Measurements from ENCODE around the gene NEURL1.
"Not testable (repeated sequence)": the region's sequence is repeated elsewhere in the genome, so short reads cannot be mapped to it uniquely, and the experiment has no call there.

The NEURL1 gene

DNA sequence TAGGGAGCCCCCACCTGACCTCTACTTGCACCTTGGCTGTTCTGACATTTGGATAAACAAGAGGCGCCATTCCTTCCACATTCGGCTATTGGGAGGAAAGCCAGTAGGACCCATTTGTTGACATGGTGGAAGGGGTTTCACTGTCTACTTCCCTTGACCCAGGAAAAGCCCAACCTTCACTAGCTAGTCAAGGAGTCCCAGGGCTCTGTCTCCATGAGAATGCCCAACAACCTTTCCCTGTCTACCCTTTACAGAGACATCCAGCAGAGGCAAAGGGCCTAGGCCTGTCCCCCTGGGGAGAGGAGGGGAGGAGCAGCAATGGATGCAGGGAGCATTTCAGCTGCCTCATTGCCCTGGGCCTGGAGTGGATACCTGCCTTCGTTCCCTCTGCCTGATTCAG lies 136.1 kb downstream of the NEURL1 start:
- no peak for DNase-seq

DNA sequence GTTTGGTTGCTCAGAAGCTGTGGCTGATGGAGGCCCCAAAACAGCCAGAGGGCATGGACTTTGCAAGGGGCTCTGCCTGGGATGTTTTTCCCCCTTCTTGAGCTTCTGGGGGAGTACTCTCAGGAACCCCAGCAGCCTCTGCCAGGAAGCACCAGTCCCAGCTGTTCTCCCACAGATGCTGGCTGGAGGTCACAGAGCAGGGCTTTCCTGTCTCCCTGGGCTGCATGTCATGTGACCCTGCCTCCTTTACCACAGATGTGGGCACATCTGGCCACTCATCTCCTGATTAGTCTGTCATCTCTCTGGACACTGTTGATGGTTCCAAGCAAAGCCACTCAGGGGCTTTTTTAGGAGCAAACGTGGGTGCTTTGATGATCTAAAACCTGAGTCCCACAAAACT lies 136.7 kb downstream of the NEURL1 start:
- DNase-seq = no peak

DNA sequence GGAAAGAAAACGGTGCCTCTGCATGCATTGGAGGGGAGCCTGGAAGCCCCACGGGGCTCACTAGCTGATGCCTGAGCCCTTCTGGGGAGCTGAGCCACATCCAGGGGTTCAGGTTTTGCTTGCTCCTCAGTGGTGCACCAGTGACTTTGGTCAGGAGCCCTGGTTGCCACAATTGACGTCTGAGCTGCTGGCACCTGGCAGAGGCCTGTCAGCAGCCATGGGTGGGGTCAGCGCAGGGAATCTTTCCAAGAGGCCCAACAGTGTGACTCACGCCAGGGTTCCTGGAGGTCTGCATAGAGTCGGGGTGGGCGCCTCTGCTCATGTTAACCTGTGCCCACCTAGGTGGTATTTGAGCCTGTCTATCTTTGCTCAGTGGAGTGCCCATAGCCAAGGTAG lies 138.7 kb downstream of the NEURL1 start:
- no peak for DNase-seq

DNA sequence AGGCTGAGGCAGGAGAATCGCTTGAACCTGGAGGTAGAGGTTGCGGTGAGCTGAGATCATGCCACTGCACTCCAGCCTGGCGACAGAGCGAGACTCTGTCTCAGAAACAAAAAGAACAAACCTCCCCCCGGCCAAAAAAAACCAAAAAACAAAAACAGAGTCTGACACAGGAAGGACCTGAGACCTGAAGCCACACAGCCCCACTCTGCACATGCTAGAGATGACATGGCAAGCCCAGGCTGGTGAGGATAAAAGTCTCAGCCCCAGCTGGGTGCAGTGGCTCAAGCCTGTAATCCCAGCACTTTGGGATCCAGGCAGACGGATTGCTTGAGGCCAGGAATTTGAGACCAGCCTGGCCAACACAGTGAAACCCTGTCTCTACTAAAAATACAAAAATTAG lies 139.4 kb downstream of the NEURL1 start:
- DNase-seq = not testable (repeated sequence)

DNA sequence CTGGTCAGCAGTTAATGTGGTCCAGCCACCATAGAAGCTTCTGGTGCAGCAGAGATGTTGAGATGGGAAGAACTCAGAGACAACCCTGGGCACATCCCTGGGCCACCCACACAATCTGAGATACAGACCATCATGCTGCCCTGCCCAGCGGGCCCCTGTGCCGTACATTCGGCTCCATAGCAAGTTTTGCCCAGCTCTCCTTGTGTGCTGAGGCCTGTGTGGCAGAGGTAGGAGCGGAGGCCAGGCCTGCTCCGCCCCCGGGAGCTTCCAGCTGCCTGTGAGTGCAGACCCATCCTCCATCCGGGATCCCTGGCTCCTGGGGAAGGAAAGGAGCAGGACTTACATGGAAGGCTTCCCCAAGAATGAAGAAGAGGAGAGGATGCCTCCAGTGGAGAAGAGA lies 140.3 kb downstream of the NEURL1 start:
- DNase-seq = no peak

DNA sequence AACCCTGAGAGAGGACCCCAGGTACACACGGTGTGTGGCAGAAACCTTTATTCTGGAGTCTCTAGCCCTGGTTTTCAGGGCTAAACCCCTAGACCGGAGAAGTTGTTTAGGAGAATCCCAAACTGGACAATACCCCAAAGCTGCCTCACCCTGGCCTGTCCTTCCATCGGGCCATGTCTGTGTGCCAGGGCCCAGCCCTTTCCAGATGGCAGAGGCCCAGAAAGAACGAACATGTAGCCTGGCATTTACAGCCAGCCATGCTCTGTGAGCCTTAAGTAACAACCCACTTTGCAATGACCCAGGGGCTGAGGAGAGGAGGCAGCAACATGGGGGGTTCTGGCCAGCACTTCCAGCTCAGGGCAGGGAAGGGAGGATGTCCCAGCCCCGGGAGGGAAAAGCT lies 142.1 kb downstream of the NEURL1 start:
- no peak for DNase-seq

DNA sequence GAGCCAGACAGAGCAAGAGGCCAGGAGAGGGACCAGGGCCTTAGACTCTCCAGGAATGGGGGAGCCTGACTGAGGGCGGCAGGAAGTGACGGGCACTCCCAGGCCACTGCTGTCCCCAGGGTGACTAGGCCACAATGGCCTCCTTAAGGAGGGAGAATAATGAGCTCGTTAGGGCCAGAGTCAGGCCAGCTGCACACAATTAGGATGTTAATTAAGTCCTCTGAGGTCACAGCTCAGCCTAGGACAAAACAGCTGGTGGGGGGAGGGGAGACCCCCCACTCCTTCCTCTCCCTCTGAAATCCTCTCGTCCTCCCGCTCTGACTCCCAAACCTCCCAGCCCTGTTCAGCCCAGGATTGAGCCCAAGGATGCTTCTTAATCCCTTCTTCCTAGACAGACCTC lies 143.0 kb downstream of the NEURL1 start:
- peak in 1 of 3 experiments; percentile 4 for DNase-seq

DNA sequence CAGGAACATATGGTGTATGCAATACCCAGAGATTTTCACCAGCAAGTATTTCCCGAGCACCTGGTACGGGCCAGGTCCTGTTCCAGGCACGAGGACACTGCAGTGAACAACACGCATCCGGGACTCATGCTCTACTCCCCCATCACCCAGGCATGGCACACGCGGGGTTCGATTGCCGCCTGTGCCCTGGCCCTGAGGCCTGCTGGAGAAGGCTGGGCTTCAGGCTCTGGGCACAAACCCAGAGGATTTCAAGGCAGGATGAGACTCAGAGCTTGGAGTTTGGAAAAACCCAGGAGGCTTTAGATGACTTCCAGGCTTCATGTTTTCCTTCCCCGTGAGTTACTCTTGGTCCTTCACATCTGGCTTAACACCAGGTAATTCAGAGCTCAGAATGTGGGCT lies 143.5 kb downstream of the NEURL1 start:
- DNase-seq = no peak

DNA sequence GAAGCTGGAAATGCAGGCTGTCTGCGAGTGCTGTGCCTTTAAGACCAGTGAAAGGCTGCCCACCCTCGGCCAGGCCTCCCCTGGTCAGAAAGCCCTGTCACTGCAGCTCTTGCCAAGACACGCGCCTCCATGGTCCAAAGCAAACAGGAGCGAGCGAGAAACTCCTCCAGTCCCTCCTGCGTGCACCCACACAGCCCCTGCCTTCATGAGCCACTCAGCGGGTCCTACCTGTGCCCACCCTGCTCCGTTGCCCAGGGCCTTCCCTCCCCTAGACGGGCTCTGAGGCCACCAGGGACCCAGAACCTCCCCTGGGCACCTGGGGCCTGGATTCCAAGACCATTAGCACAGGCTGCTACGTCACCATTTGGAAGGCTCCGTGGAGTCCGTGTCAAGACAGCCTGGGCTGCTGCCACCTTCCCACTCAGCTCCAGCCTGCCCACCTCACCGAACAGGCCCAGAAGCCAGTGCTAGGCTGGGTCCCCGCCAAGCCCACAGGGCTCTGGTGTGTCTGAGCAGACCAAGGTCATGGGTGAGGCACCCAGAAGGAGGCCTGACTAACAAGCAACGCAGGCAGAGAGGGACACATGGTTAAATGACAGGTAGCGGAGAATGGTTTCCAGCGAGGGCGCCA lies 144.5 kb downstream of the NEURL1 start:
- DNase-seq = no peak

DNA sequence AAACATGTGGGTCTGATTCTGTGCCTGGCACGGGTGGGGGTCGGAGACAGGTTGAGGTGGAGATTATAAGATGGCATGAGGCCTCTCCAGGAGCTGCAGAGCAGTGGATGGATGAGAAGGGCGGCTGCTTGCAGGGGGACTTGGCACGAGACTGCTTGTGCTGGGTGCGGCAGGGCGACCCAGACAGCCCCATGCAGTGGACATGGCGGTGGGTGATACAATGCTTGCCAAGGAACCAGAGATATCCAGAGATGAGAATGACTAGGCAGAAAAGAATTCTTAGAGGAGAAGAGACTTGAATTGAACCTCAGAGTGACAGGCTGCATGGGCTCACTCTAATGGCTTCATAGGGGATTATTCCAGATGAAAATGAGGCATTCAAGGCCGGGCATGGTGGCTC lies 145.4 kb downstream of the NEURL1 start:
- DNase-seq = no peak

DNA sequence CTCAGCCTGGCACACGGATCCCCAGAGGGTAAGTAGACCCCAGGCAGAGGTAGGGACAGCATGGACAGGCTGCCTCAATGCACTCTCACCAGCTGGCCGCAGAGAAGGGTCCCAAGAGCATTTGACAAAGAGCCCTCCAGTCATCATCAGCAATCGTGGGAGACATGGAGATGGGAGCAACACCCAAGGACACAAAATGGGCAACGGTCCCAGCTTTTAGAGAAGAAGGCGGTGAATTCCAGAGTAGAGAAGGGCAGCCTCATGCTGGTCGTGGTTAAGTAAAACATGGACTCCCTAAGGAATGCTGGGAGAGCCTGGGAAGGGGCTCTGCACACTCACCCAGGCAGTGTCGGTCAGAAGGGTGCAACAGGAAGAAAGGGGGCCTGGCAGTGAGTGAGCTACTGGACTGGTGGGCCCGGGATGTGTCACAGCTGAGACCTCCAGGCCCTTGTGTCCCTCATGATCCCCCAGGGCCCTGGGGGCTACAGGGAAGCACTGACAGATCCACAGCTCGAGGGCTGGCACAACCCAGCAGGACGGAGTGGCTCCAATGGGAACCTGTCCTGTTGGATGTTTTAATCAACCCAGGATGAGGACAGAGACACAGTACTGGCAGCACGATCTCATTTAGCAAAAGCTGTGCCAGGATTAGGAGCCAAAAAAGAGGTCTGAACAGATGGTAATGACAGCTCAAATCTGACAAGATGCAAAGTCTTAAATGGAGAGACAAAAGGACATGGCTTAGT lies 147.1 kb downstream of the NEURL1 start:
- DNase-seq = no peak

DNA sequence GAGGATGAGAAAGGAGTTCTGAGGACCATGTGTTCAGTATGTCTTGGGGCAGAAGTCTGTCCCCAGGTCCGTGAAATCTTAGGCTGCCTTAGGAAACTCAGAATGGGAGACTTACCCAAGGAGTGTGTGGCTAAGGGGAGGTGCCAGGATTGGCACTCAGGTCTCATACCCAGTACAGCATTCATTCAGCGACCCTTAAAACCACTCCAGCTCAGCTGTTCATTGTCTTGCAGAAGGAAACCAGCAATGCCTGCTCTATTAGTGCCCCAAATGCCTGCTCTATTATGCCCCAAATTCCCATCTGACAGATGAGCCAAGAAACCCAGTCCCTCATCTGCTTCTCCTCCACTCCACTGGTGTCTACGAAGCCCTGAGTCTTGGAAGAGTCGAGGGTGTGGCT lies 147.8 kb downstream of the NEURL1 start:
- DNase-seq = no peak
